GM12865 (cell line): ENCODE measurements around the gene OR4D10.

Source experiments
- DNase-seq: peaks from one replicate; pipeline ENCODE4 v3.0.0; 2010; ENCODE audit warnings: low read depth
- H3K4me3 ChIP-seq: 2 replicates; pipeline ENCODE4 v1.5.1; 2011; ENCODE audit warnings: mild to moderate bottlenecking, low read depth, low read length, control low read depth
- CTCF ChIP-seq: IDR thresholded peaks from 2 replicates; pipeline ENCODE4 v1.5.1; 2011; ENCODE audit warnings: low read length, control low read depth, low read depth, inconsistent platforms; ENCODE audit not compliant: insufficient read depth; ENCODE audit errors: missing control alignments

Gene OR4D10

GRCh38 chr11:59520741-59521140 is 47.6 kb downstream of the OR4D10 start:
- no peak for TF ChIP-seq CTCF
- H3K4me3 ChIP-seq, result no peak overlapping the region
- DNase-seq, result no peak

- DNase-seq, result no peak
- TF ChIP-seq CTCF, result no peak
- H3K4me3 ChIP-seq, result no peak overlapping the region
Observed at GRCh38 chr11:59523541-59523940, 50.4 kb downstream of the OR4D10 start.

GRCh38 chr11:59528711-59529110 is 55.6 kb downstream of the OR4D10 start:
- no peak overlapping the region for H3K4me3 ChIP-seq
- TF ChIP-seq CTCF, result no peak
- no peak for DNase-seq
